Measurements from ENCODE around the gene CNTNAP2.
A peak's percentile ranks its signal among the peaks of the same experiment; 100 is the strongest.

The CNTNAP2 gene

DNA sequence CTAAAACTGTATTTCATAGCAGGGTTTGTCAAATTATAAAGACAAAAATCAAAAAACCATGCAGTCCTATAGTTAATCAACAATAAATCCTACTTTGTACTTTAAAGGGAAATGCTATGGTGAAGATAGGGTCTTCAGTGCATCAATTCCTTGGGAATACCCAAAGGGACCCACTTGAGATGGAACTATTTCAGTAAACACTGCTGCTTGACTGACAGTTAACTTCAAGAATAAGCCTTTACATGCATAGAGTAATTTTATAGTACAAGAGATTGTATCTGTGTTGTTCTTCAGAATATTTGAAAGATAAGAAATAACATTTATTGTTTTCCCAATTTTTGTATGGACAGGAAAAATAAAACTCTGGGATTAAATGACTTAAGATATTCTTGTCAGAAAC is 1179.6 kb downstream of the CNTNAP2 start:
- DNase-seq: no peak

- no peak for DNase-seq
Measured at GRCh38 chr7:147296986-147297385, 1180.4 kb downstream of the CNTNAP2 start.

GRCh38 chr7:147298611-147299043 is 1182.0 kb downstream of the CNTNAP2 start:
- peak; percentile 20 for DNase-seq

GRCh38 chr7:147300293-147300692 is 1183.7 kb downstream of the CNTNAP2 start:
- no peak for DNase-seq

DNA sequence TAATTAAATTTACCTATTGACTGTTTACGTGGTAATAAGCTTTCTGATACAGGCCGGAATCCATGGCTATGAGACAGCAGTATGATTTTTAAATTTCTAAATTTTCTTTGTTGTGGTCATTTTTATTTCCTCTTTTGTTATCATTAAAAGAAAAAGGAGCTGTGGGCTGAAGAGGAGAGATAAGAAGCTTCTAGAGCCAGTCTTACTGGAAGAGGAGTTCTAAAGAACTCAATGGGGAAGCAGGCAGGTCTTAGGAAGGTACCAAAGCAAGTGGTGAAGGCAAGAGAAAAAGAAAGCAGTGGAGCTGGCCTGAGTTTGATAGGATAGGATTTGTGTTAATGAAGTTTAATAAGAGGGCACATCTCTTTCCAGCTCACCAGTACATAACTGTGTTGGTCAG is 1187.8 kb downstream of the CNTNAP2 start:
- DNase-seq: no peak

DNA sequence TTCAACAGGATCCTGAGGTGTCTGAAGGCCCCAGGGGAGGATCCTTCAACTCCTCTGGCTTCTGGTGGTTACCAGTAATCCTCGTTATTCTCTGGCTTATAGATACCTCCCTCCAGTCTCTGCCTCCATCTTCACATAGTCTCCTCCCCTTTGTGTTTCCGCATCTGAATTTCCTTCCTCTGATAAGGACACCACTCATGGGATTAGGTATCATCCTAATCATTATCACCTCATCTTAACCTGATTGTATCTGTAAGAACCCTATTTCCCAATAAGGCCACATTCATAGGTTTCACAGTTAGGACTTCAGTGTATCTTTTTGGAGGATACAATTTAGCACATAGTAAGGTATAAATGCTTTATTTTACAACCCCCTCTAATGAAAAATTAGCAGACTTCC is 1189.2 kb downstream of the CNTNAP2 start:
- DNase-seq: no peak

GRCh38 chr7:147308539-147308938 is 1191.9 kb downstream of the CNTNAP2 start:
- DNase-seq: no peak

GRCh38 chr7:147311336-147311735 is 1194.7 kb downstream of the CNTNAP2 start:
- no peak for DNase-seq

DNA sequence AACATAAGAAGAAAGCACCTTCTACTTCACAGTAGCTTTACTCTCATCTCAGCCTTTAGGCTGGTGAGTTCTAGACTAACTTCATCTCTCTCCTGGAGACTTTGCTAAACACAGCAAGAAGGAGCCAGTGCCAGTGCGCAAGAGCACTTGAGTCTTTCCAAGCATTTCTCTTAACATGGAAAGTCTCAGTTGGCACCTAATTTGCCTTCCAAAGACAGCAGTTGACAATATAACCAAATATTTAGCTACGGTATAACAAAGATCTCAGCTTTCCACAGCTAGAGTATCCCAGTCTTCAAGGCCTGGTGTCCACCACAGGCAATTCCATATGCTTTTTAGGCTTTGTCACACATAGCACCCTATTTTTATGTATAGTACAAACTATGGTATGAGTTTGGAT is 1204.9 kb downstream of the CNTNAP2 start:
- no peak for DNase-seq

DNA sequence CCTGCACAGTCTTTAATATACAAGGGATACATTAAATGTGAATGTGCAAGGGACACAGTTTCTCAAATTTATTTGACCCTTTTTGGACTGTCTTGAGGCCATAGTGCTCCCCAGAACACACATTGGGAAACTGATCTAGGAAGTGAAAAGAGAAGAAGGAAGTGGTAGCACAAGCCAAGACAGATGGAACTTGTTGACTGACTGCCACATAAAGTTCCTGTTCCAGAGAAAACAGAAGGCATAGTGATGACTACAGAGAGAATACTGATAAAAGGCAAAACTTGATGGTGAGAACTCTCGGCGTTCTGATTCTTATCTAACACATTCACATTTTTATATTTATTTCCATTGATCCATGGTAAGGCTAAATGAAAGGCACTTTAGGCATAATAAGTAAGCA is 1216.4 kb downstream of the CNTNAP2 start:
- no peak for DNase-seq

DNA sequence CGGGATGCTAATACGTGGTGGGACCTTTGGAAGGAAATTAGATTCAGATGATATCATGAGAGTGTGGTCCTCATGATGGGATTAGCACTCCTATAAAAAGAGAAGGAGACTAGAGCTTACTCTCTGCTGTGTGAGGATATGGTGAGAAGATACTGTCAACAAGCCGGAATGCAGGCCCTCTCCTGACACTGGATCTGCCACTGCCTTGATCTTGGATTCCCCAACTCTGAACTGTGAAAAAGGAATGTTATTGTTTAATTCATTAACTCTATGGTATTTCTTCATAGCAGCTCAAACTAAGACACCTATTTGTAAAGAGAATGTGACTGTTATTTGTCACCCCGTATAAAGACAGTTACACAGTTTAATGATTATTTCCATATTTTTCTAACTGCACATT is 1246.5 kb downstream of the CNTNAP2 start:
- DNase-seq: no peak

DNA sequence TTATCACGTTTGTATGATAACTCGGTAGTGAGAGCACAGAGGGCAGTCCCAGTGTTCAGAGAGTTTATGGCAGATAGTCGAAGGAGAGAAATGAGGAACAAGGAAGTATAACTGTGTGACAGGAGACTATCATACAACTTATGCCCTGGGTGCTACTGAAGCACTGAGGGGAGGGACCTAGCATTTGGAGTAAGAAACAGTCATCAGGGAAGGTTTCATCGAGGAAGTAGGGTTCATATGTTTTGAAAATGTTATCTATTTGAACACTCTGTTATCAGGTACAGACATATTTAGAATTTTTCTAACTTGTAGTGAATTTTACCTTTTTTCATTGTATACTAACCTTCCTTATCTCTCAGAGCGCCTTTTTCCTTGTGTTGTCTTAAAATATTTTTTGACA is 1259.6 kb downstream of the CNTNAP2 start:
- DNase-seq: no peak

DNA sequence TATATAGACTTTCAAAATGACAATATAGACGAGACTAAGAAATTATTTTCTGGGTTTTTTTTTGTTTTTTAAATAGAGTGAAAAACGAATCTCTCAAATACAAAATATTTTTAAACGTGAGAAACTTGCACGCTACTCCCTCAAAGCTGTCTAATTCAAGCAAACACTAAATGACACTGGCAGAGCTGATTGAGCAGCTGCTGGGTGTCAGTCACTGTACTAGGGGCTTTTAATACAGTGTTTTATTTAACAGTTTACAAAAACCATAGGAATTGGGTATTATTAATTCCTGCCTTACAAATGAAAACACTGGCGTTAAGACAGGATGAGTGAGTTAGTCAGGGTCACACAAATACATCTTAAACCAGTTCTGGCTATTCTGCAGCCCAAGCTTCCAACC is 1264.3 kb downstream of the CNTNAP2 start:
- no peak for DNase-seq

- DNase-seq: no peak
Measured at GRCh38 chr7:147394329-147394728, 1277.7 kb downstream of the CNTNAP2 start.

DNA sequence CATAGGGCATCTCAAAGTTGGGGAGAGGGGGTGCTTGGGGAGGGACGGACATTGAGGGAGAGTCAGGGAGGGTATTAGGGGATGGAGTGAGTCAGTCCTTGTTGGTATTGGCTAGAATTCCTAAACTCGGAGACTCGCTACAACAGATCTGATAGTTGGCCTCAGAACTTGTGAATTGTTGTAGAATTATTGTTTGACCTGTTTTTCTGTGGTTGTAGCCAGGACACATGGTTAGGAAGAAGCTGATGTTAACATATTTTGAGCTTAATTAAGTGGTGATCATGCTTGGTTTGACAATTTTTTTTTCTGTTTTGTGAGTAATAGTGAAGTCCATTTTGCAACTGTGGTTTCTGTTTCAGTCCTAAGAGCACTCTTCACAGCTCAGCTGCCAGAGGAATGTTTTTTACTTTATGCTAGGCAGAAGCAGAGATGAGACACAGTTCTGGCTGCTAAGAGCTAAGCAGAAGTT is 1283.7 kb downstream of the CNTNAP2 start:
- DNase-seq: no peak

GRCh38 chr7:147400925-147401324 is 1284.3 kb downstream of the CNTNAP2 start:
- no peak for DNase-seq

DNA sequence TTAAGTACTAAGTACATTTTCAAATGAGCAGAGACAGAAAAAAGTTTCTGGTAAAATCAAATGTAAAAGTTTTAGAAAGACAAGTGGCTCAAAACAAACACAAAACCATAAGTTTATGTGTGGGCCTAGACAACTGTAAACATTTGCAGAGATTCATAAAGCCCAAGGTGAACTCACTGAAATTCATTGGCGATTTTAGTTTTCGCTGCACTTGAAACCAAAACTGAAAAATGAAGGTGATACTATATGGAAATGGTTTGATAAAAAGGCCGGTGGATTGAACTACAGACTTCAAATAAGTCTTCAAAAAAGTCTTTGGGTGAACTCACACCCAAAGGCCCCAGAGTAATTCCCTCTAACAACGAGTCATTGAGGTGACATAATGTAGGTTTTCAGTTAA is 1289.0 kb downstream of the CNTNAP2 start:
- DNase-seq: no peak

GRCh38 chr7:147406521-147407135 is 1290.0 kb downstream of the CNTNAP2 start:
- no peak for DNase-seq

GRCh38 chr7:147411096-147411495 is 1294.5 kb downstream of the CNTNAP2 start:
- no peak for DNase-seq

GRCh38 chr7:147412109-147412508 is 1295.5 kb downstream of the CNTNAP2 start:
- DNase-seq: no peak

DNA sequence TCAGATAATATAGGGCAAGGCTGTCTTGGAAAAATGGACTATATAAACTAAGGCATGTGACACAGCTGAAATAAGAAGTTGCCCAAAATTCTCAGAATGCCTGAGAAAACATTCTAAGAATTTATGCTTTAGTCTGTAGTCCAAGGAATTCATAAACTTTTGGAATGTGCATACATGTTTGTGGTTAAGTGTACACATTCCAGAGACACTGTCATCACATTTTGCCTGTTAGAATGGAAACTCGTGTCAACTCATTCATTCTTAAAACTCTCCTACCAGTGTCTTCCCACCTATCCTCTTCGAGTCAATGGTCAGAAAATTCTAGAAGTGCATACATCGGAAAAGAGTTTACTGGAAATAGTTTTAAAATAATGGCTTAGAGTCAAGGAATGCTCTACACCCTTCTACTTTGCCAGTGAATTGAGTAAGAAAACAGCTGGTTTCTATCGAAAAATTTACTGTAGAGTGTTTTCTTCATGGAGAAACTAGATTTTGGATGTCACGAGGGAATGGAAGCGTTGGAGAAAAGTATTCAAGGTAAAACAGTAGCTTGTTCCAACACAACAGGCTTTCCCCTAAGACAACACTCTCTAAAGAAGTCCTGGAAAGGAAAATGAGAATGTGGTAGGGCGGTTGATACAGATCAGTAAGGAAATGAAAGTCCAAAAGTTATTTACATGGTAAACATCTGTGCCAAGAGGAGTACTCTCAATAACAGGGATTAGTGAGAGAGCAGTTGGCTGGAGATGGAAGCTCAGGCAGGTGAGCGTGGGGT is 1296.4 kb downstream of the CNTNAP2 start:
- no peak for DNase-seq

GRCh38 chr7:147413557-147413870 is 1296.9 kb downstream of the CNTNAP2 start:
- DNase-seq: no peak

GRCh38 chr7:147415991-147416390 is 1299.4 kb downstream of the CNTNAP2 start:
- DNase-seq: no peak

DNA sequence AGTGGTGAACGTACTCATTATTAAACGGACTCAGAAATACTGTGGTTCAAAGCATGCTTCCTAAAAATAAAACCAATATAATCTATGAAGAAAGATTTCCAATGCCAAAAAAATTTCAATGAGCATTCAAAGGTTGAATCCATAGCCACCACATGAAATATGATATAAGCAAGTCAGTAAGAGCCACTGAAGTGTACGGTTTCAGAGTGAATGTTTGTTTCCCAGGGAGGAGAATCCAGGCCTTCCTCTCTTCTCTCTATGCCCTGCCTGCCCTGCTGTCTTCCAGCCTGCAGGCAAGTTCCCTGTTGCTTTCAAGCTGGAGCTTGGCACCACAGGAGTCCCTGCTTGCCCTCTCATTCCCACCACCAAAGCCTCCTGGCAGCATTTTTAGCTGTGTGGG is 1302.4 kb downstream of the CNTNAP2 start:
- DNase-seq: peak; percentile 68

- no peak for DNase-seq
Measured at GRCh38 chr7:147423875-147424274, 1307.3 kb downstream of the CNTNAP2 start.
